OCI-LY7 (cell line): Measurements from ENCODE around the gene OTUD7B. TPM values are rescaled to one million over a fixed set of nuclear protein-coding genes. Genes with fewer than 3 reads are reported as not detected.

Source experiments
- BruUV-seq: library from RNA; stranded (reverse); fragments of 400-500 nt; replicated peaks from 2 replicates; lab custom pipeline; 2021; lab: Mats Ljungman, UMichigan
- CTCF ChIA-PET: fragments of 300-600 bp; sonication (Branson Sonifier 250); formaldehyde crosslinking; loops from one replicate; lab custom pipeline; 2022; ENCODE audit warnings: antibody characterized with exemption; ENCODE audit not compliant: unreplicated experiment; lab: Charles Lee
- POLR2A ChIA-PET: fragments of 300-600 bp; sonication (Branson Sonifier 250); formaldehyde crosslinking; loops from one replicate; lab custom pipeline; 2022; ENCODE audit warnings: antibody characterized with exemption; lab: Charles Lee
- DNase-seq: peaks from one replicate; pipeline ENCODE4 v3.0.0-alpha.2; 2015; ENCODE audit warnings: low spot score
- H2AFZ ChIP-seq: fragments of 200-600 bp; sonication (generic), shearing (Covaris generic); 2 replicates; pipeline ENCODE4 v1.6.1; 2014; ENCODE audit warnings: mild to moderate bottlenecking, antibody characterized with exemption, low read length, moderate library complexity
- H3K27ac ChIP-seq: fragments of 200-600 bp; sonication (generic); 2 replicates; pipeline ENCODE4 v1.5.1; 2014; ENCODE audit warnings: mixed run types, low read depth, mild to moderate bottlenecking, moderate library complexity, low read length, inconsistent platforms; ENCODE audit not compliant: poor library complexity, severe bottlenecking
- H3K36me3 ChIP-seq: fragments of 200-600 bp; sonication (generic); 2 replicates; pipeline ENCODE4 v1.6.1; 2014; ENCODE audit warnings: mild to moderate bottlenecking, antibody characterized with exemption, low read length, moderate library complexity, mixed read lengths; ENCODE audit not compliant: insufficient read depth
- H3K4me1 ChIP-seq: fragments of 200-600 bp; sonication (generic); 2 replicates; pipeline ENCODE4 v1.5.1; 2014; ENCODE audit warnings: mild to moderate bottlenecking, low read length; ENCODE audit not compliant: insufficient read depth, poor library complexity, severe bottlenecking
- H3K4me2 ChIP-seq: fragments of 200-600 bp; sonication (generic); 2 replicates; pipeline ENCODE4 v1.6.1; 2014; ENCODE audit warnings: mild to moderate bottlenecking, low read length
- H3K4me3 ChIP-seq: fragments of 200-600 bp; sonication (generic); 2 replicates; pipeline ENCODE4 v1.5.1; 2014; ENCODE audit warnings: mild to moderate bottlenecking, low read depth, low read length; ENCODE audit not compliant: poor library complexity, severe bottlenecking
- H3K79me2 ChIP-seq: fragments of 200-600 bp; sonication (generic); 2 replicates; pipeline ENCODE4 v1.6.1; 2016; ENCODE audit warnings: low read depth, mild to moderate bottlenecking, low read length, moderate library complexity, mixed read lengths; ENCODE audit not compliant: insufficient read depth
- H3K9me2 ChIP-seq: fragments of 200-600 bp; sonication (generic); 2 replicates; pipeline ENCODE4 v1.6.1; 2016; ENCODE audit warnings: mild to moderate bottlenecking, low read length, mixed read lengths; ENCODE audit not compliant: insufficient read depth
- H3K9me3 ChIP-seq: fragments of 200-600 bp; sonication (generic); 2 replicates; pipeline ENCODE4 v1.6.1; 2014; ENCODE audit warnings: mild to moderate bottlenecking, mixed run types, low read length, mixed read lengths
- H4K20me1 ChIP-seq: fragments of 200-600 bp; sonication (generic); 2 replicates; pipeline ENCODE4 v1.6.1; 2014; ENCODE audit warnings: mild to moderate bottlenecking, antibody characterized with exemption, low read length, moderate library complexity, mixed read lengths; ENCODE audit not compliant: insufficient read depth
- CTCF ChIP-seq: fragments of 200-600 bp; sonication (generic); conservative IDR thresholded peaks from 2 replicates; pipeline ENCODE4 v1.5.1; 2014; ENCODE audit warnings: mild to moderate bottlenecking, antibody characterized with exemption, low read length, moderate library complexity, mixed read lengths
- EZH2phosphoT487 ChIP-seq: fragments of 200-600 bp; sonication (generic); IDR thresholded peaks from 2 replicates; pipeline ENCODE4 v1.6.1; 2018; ENCODE audit warnings: low read depth, borderline replicate concordance, mild to moderate bottlenecking, mixed run types, antibody characterized with exemption, low read length, moderate library complexity, mixed read lengths
- intact Hi-C: fragments of 100-400 bp; cut with micrococcal nuclease; formaldehyde crosslinking; loops from one replicate; pipeline ENCODE4 v1.10.0; 2022; ENCODE audit not compliant: unreplicated experiment
- total RNA-seq, 2 experiments: library from RNA; depleted of rRNA in 1 of 2; stranded (reverse); fragments of >200 nt in 1 of 2; shearing (Covaris generic) in 1 of 2; gene quantifications; 2 replicates each; pipeline ENCODE4 v1.2.3, GENCODE V29; 2014 to 2022

Gene OTUD7B
- total RNA-seq, 2 experiments from 2014 or later: 1.7 to 4.3 TPM

DNA sequence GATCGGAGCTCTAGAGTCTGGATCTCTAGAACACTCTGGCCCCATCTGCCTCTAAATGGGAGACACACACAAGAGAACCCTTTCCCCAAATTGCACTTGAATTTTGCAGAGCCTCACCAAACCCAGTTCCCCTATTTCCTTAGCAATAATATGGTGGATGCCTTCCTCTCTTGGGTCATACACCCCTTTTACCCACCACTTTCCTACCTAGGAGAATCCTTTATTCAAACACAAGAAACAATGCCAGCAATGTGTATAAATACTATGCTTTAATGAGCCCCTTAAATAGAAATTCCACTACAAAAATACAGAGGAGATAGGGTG lies 82.2 kb downstream of the OTUD7B start:
- ChIA-PET CTCF (no interaction called here), POLR2A (interaction anchor here (0.7 to 1.5 kb wide), 8 partner anchors 9 to 233 kb away, joined by 3 to 5 read pairs (median 3); a partner anchor contains a TSS)
- peak overlapping the region; percentile 67; the same call in 1 of the 2 replicates for H2AFZ ChIP-seq
- peak overlapping the region; percentile 81 for H3K4me3 ChIP-seq
- H3K27ac ChIP-seq: peak overlapping the region; percentile 89
- H3K4me2 ChIP-seq: peak overlapping the region; percentile 93
- TF ChIP-seq CTCF (no peak), EZH2phosphoT487 (no peak)
- intact Hi-C loops: no loop called here
- BruUV-seq: no TSS peak
- H3K36me3 ChIP-seq: peaks cover 37% of the 10 kb centered on the region
- H3K9me2 ChIP-seq: no peaks in the 10 kb centered on the region
- peaks cover 24% of the 10 kb centered on the region for H3K79me2 ChIP-seq
- H3K9me3 ChIP-seq: no peaks in the 10 kb centered on the region
- H4K20me1 ChIP-seq: peaks cover 6% of the 10 kb centered on the region; the same call in 1 of the 2 replicates
- peaks cover 37% of the 10 kb centered on the region for H3K4me1 ChIP-seq
- no peak for DNase-seq

DNA sequence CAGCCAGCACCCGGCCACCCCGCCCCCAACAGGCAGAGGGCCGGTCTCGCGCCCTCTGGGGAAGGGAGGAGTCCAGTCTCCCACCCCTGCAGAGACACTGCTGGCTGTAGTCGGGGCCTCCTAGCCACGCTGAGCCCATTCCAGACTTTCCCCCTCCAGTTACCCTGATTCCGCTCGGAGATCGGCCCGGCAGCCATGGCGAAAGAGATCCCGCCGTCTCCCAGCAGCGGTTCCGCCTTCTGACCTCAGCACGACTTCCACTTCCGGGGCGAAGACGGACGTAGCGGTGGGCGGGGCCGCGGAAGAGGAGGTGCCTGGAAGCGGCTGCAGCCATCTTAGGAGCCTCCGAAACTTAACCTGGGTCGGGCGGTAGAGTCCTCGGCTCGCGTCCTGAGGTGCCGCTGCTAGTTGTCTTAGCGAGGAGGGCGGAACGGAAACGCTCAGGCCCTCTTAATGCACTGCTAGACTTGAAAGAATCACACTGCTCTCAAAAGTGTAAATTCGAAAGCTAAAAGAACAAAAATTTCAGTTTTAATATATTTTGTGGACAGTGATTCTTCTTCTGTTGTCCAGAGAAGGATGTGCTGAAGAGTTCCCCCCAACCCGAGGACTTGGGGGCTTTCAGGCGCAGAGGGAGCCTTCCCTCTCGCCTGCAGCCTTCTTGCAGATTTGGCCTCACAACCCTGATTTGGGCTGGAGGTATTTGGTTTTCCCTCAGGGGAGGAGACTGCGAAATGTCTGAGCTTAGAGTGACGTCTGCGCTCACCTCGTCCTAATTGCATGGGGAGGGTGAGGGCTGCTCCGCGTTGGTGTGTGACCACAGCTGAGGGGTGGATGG lies 82.7 kb downstream of the OTUD7B start, which contains the start of gene SF3B4:
Gene SF3B4, minus strand, starts transcription at position 241 of the 838 bp plus-strand sequence. Its CDS starts 44 bp downstream, at position 197.
- H3K79me2 ChIP-seq: peaks cover 24% of the 10 kb centered on the region

More for the DNA sequence above, 82.7 kb downstream of the OTUD7B start, which contains the start of gene SF3B4:
- intact Hi-C loops: loop anchor here (2.0 kb wide), 1 partner anchor 39 kb away; no protein-coding TSS in a partner anchor
- Histone ChIP-seq H3K4me2 (peak within 1 kb of the TSS; percentile 93), H4K20me1 (peaks cover 6% of the 10 kb centered on the region; the same call in 1 of the 2 replicates), H3K9me2 (no peaks in the 10 kb centered on the region), H3K9me3 (no peaks in the 10 kb centered on the region), H2AFZ (peak within 1 kb of the TSS; percentile 67; the same call in 1 of the 2 replicates), H3K4me3 (peak within 1 kb of the TSS; percentile 81), H3K27ac (peak within 1 kb of the TSS; percentile 89), H3K4me1 (peaks cover 37% of the 10 kb centered on the region), H3K36me3 (peaks cover 43% of the 10 kb centered on the region)
- DNase-seq: peak; percentile 96
- ChIA-PET POLR2A (interaction anchor here (0.7 to 1.5 kb wide), 8 partner anchors 10 to 234 kb away, joined by 3 to 5 read pairs (median 3); a partner anchor contains a TSS), CTCF (no interaction called here)
- TSS peak; percentile 99 for BruUV-seq
- TF ChIP-seq CTCF (no peak), EZH2phosphoT487 (no peak)
